Stomach (tissue), 9 donors: ENCODE results near the gene CEACAM16. TPM values are rescaled to one million over a fixed set of nuclear protein-coding genes. Genes with fewer than 3 reads are reported as not detected.

Experiments used
- DNase-seq, 2 donors: peaks; one replicate each; pipeline versions ENCODE4 v3.0.0 to v3.0.0-alpha.2; 2013 to 2019
- H3K27ac ChIP-seq, 5 donors: fragments of 200-600 bp in 4 of 5; sonication (generic) in 4 of 5; one replicate each; pipeline ENCODE4 v1.5.1; 2013 to 2019; ENCODE audit warnings: mild to moderate bottlenecking in 1 of 5, moderate library complexity in 1 of 5
- H3K27me3 ChIP-seq, 3 donors: fragments of 200-600 bp; sonication (generic); one replicate each; pipeline ENCODE4 v1.5.1; 2017 to 2019; ENCODE audit warnings: mixed run types in 1 of 3
- H3K36me3 ChIP-seq, 4 donors: fragments of 200-600 bp; sonication (generic); 1 replicate in 3 of 4; 2 replicates in 1 of 4; pipeline ENCODE4 v1.5.1; 2016 to 2019
- H3K4me1 ChIP-seq, 4 donors: fragments of 200-600 bp; sonication (generic); one replicate each; pipeline ENCODE4 v1.5.1; 2016 to 2019
- H3K4me3 ChIP-seq, 4 donors: fragments of 200-600 bp; sonication (generic) in 3 of 4; one replicate each; pipeline ENCODE4 v1.5.1; 2016 to 2019; ENCODE audit warnings: mild to moderate bottlenecking in 1 of 4
- H3K9me3 ChIP-seq, 4 donors: fragments of 200-600 bp; sonication (generic); one replicate each; pipeline ENCODE4 v1.5.1; 2016 to 2019
- CTCF ChIP-seq, 7 experiments: fragments of 450-650 bp in 4 of 7; fragments of 200-600 bp in 3 of 7; sonication (generic) in 3 of 7; IDR thresholded peaks; one replicate each; pipeline ENCODE4 v1.5.1; 2016 to 2019; ENCODE audit warnings: antibody characterized with exemption in 7 of 7, control low read depth in 2 of 7, mild to moderate bottlenecking in 1 of 7
- EP300 ChIP-seq: sonication (generic); formaldehyde crosslinking; IDR thresholded peaks from one replicate; pipeline ENCODE4 v1.6.1; 2017; ENCODE audit warnings: antibody characterized with exemption
- POLR2A ChIP-seq, 4 donors: fragments of 450-650 bp; IDR thresholded peaks; one replicate each; pipeline ENCODE4 v1.6.1; 2016; ENCODE audit warnings: antibody characterized with exemption in 4 of 4, control low read depth in 2 of 4, mild to moderate bottlenecking in 1 of 4, moderate library complexity in 1 of 4
- POLR2AphosphoS5 ChIP-seq, 3 donors: sonication (generic); formaldehyde crosslinking; IDR thresholded peaks; one replicate each; pipeline ENCODE4 v1.6.1; 2016; ENCODE audit warnings: antibody characterized with exemption in 3 of 3
- WGBS, 5 donors: extraction: QIAGEN DNeasy Blood & Tissue Kit in 3 of 5; methylation state at CpG; one replicate each; pipeline versions ENCODE4 v1.1.5 to v1.1.7; 2013 to 2018; 5-methylcytosine and 5-hydroxymethylcytosine counted together
- intact Hi-C: fragments of 100-400 bp; cut with DNase I; formaldehyde crosslinking; loops from one replicate; pipeline ENCODE4 v1.15.1; 2023; ENCODE audit warnings: low total_unique reads
- polyA plus RNA-seq, 3 donors: library from polyadenylated mRNA; stranded (reverse); fragments of 200-250 nt; gene quantifications; one replicate each; pipeline ENCODE4 v1.2.3, GENCODE V29; 2013
- total RNA-seq, 5 donors: library from RNA; depleted of rRNA; stranded (reverse); fragments of >200 nt; gene quantifications; one replicate each; pipeline versions ENCODE4 v1.1.0 to v1.2.3, GENCODE V29; 2014 to 2016
- donor health status: healthy with polysubstance abuse.
- donor health status: Bipolar disorder and iron deficiency.
- donor health status: healthy.

Gene CEACAM16
- total and polyA plus RNA-seq, 8 donors, result not detected

GRCh38 chr19:44661904-44662303, 37.0 kb upstream of the CEACAM16 start:
- 67 to 75% (median 72%) methylated on average over 7 of the region's 7 CpGs for WGBS, 5 donors
- TF ChIP-seq POLR2AphosphoS5 (IDR thresholded peaks at IDR 0.05), result no peak
- TF ChIP-seq CTCF (IDR thresholded peaks at IDR 0.05), result no peak
- TF ChIP-seq EP300, result no peak
- TF ChIP-seq POLR2A (IDR thresholded peaks at IDR 0.05), result no peak
- Histone ChIP-seq H3K4me1 (peaks cover 0 to 14% (median 0%) of the 10 kb centered on the region in 4 donors), H3K36me3 (peaks cover 32 to 68% (median 68%) of the 10 kb centered on the region in 4 donors), H3K27ac (no peak overlapping the region), H3K27me3 (no peaks in the 10 kb centered on the region), H3K4me3 (no peak overlapping the region), H3K9me3 (no peaks in the 10 kb centered on the region)
- intact Hi-C loops, result no loop called here
- no peak for DNase-seq

GRCh38 chr19:44662691-44663385, 36.1 kb upstream of the CEACAM16 start:
- TF ChIP-seq POLR2A (IDR thresholded peaks at IDR 0.05) (no peak), POLR2AphosphoS5 (IDR thresholded peaks at IDR 0.05) (no peak), EP300 (no peak), CTCF (IDR thresholded peaks at IDR 0.05) (no peak)
- DNase-seq, result no peak
- H3K27me3 ChIP-seq, result no peaks in the 10 kb centered on the region
- H3K9me3 ChIP-seq, result no peaks in the 10 kb centered on the region
- intact Hi-C loops, result no loop called here
- no peak overlapping the region for H3K27ac ChIP-seq
- H3K4me1 ChIP-seq, result peaks cover 0 to 7% (median 0%) of the 10 kb centered on the region in 4 donors
- 76 to 80% (median 77%) methylated on average over 7 of the region's 7 CpGs for WGBS, 5 donors
- peaks cover 32 to 65% (median 62%) of the 10 kb centered on the region in 4 donors for H3K36me3 ChIP-seq
- H3K4me3 ChIP-seq, result no peak overlapping the region

- no peak for TF ChIP-seq CTCF (IDR thresholded peaks at IDR 0.05)
- DNase-seq, result no peak
- 96 to 98% (median 97%) methylated on average over 5 of the region's 5 CpGs for WGBS, 5 donors
- intact Hi-C loops, result no loop called here
- Histone ChIP-seq H3K4me3 (no peak overlapping the region), H3K9me3 (no peaks in the 10 kb centered on the region), H3K4me1 (peaks cover 0 to 7% (median 0%) of the 10 kb centered on the region in 4 donors), H3K36me3 (peaks cover 24 to 53% (median 50%) of the 10 kb centered on the region in 4 donors), H3K27ac (no peak overlapping the region), H3K27me3 (no peaks in the 10 kb centered on the region)
These were observed 35.0 kb upstream of the CEACAM16 start for GRCh38 chr19:44663996-44664395.

GRCh38 chr19:44664976-44665375, 34.0 kb upstream of the CEACAM16 start:
- Histone ChIP-seq H3K9me3 (no peaks in the 10 kb centered on the region), H3K27me3 (no peaks in the 10 kb centered on the region), H3K4me1 (peaks cover 0 to 7% (median 0%) of the 10 kb centered on the region in 4 donors), H3K36me3 (peaks cover 14 to 43% (median 41%) of the 10 kb centered on the region in 4 donors), H3K27ac (no peak overlapping the region), H3K4me3 (no peak overlapping the region)
- no peak for TF ChIP-seq CTCF (IDR thresholded peaks at IDR 0.05)
- no peak for TF ChIP-seq EP300
- no peak for TF ChIP-seq POLR2AphosphoS5 (IDR thresholded peaks at IDR 0.05)
- TF ChIP-seq POLR2A (IDR thresholded peaks at IDR 0.05), result no peak
- intact Hi-C loops, result no loop called here
- DNase-seq, result no peak
- WGBS, 5 donors, result 91 to 96% (median 93%) methylated on average over 10 of the region's 10 CpGs
